ENCODE measurements around the gene CEP68.
A peak's percentile ranks its signal among the peaks of the same experiment; 100 is the strongest.

CEP68 gene

GRCh38 chr2:65061146-65061909 is 5.1 kb downstream of the CEP68 start:
- DNase-seq = no peak

GRCh38 chr2:65061910-65062339 is 5.7 kb downstream of the CEP68 start:
- DNase-seq = no peak

- DNase-seq = no peak
Observed at GRCh38 chr2:65062843-65063825, 6.9 kb downstream of the CEP68 start.

GRCh38 chr2:65064728-65065552 is 8.7 kb downstream of the CEP68 start:
- peak; percentile 75 for DNase-seq

GRCh38 chr2:65067806-65068553 is 11.8 kb downstream of the CEP68 start:
- no peak for DNase-seq

GRCh38 chr2:65069439-65069824 is 13.2 kb downstream of the CEP68 start:
- no peak for DNase-seq

- no peak for DNase-seq
Observed at GRCh38 chr2:65070172-65070830, 14.1 kb downstream of the CEP68 start.

GRCh38 chr2:65070856-65071255 is 14.6 kb downstream of the CEP68 start:
- DNase-seq = no peak

GRCh38 chr2:65071499-65072180 is 15.4 kb downstream of the CEP68 start:
- no peak for DNase-seq

GRCh38 chr2:65072181-65072970 is 16.2 kb downstream of the CEP68 start:
- no peak for DNase-seq

- no peak for DNase-seq
Observed at GRCh38 chr2:65073879-65074565, 17.8 kb downstream of the CEP68 start.

- no peak for DNase-seq
Observed at GRCh38 chr2:65075176-65075575, 19.0 kb downstream of the CEP68 start.

- DNase-seq = peak; percentile 14
Observed at GRCh38 chr2:65075605-65076344, 19.6 kb downstream of the CEP68 start.

- DNase-seq = no peak
Observed at GRCh38 chr2:65076345-65076710, 20.1 kb downstream of the CEP68 start.

- DNase-seq = no peak
Observed at GRCh38 chr2:65077898-65078297, 21.7 kb downstream of the CEP68 start.

GRCh38 chr2:65079017-65079416 is 22.8 kb downstream of the CEP68 start:
- DNase-seq = no peak

GRCh38 chr2:65081232-65081685 is 25.0 kb downstream of the CEP68 start:
- DNase-seq = no peak

GRCh38 chr2:65085148-65085547 is 28.9 kb downstream of the CEP68 start:
- no peak for DNase-seq

GRCh38 chr2:65092791-65093190 is 36.6 kb downstream of the CEP68 start:
- DNase-seq = no peak
